Lower leg skin (tissue), 4 donors: ENCODE measurements around the gene PPM1B. TPM values are rescaled to one million over a fixed set of nuclear protein-coding genes. Genes with fewer than 3 reads are reported as not detected.

ENCODE experiments used
- DNase-seq, 2 donors: peaks; one replicate each; pipeline ENCODE4 v3.0.0-alpha.2; 2019; ENCODE audit warnings: low spot score in 2 of 2
- H3K4me3 ChIP-seq: fragments of 200-600 bp; sonication (generic); 2 replicates; pipeline ENCODE4 v1.5.1; 2017; ENCODE audit warnings: mild to moderate bottlenecking, low read depth; ENCODE audit not compliant: poor library complexity, severe bottlenecking
- CTCF ChIP-seq, 3 donors: fragments of 450-650 bp; IDR thresholded peaks; one replicate each; pipeline ENCODE4 v1.5.1; 2016; ENCODE audit warnings: antibody characterized with exemption in 3 of 3, mild to moderate bottlenecking in 3 of 3, moderate library complexity in 2 of 3
- POLR2A ChIP-seq, 2 donors: fragments of 450-650 bp; IDR thresholded peaks; one replicate each; pipeline ENCODE4 v1.6.1; 2016 to 2017; ENCODE audit warnings: antibody characterized with exemption in 2 of 2, mild to moderate bottlenecking in 1 of 2, moderate library complexity in 1 of 2
- WGBS, 2 donors: methylation state at CpG; one replicate each; pipeline ENCODE4 v1.1.5; 2018; 5-methylcytosine and 5-hydroxymethylcytosine counted together
- intact Hi-C: fragments of 100-400 bp; cut with DNase I; formaldehyde crosslinking; loops from one replicate; pipeline ENCODE4 v1.15.0; 2023; ENCODE audit warnings: low total_unique reads
- total RNA-seq, 4 donors: library from RNA; depleted of rRNA; stranded (reverse); fragments of >200 nt; gene quantifications; one replicate each; pipeline ENCODE4 v1.1.0, GENCODE V29; 2016

Gene PPM1B
- total RNA-seq, 4 donors from 2014 or later: 24.2 to 40.2 (median 35.9) TPM

- TF ChIP-seq CTCF (IDR thresholded peaks at IDR 0.05) (no peak), POLR2A (IDR thresholded peaks at IDR 0.05) (no peak)
- 95 to 100% methylated on average over 3 of the region's 3 CpGs for WGBS, 2 donors
- H3K4me3 ChIP-seq: no peak overlapping the region
- DNase-seq: no peak
- intact Hi-C loops: no loop called here
Measured at GRCh38 chr2:44164617-44165016, 4.1 kb upstream of the PPM1B start.

- TF ChIP-seq CTCF (IDR thresholded peaks at IDR 0.05) (no peak), POLR2A (IDR thresholded peaks at IDR 0.05) (no peak)
- no peak for DNase-seq
- 72 to 73% methylated on average over 23 of the region's 23 CpGs for WGBS, 2 donors
- intact Hi-C loops: no loop called here
- no peak overlapping the region for H3K4me3 ChIP-seq
Measured at GRCh38 chr2:44166096-44166495, 2.6 kb upstream of the PPM1B start.

GRCh38 chr2:44167311-44167907 is 1.3 kb upstream of the PPM1B start:
- DNase-seq: no peak
- TF ChIP-seq POLR2A (IDR thresholded peaks at IDR 0.05) (no peak), CTCF (IDR thresholded peaks at IDR 0.05) (no peak)
- 33 to 36% methylated on average over 18 of the region's 18 CpGs for WGBS, 2 donors
- intact Hi-C loops: no loop called here
- no peak overlapping the region for H3K4me3 ChIP-seq

- 0 to 1% methylated on average over 46 of the region's 46 CpGs for WGBS, 2 donors
- H3K4me3 ChIP-seq: no peak overlapping the region
- TF ChIP-seq CTCF (IDR thresholded peaks at IDR 0.05) (no peak), POLR2A (IDR thresholded peaks at IDR 0.05) (no peak)
- DNase-seq: peak; percentile 100
- intact Hi-C loops: no loop called here
Measured at GRCh38 chr2:44167908-44168680, 581 bp upstream of the PPM1B start.

- intact Hi-C loops: no loop called here
- H3K4me3 ChIP-seq: peak overlapping the region; percentile 76
- no peak for TF ChIP-seq POLR2A (IDR thresholded peaks at IDR 0.05)
- TF ChIP-seq CTCF (IDR thresholded peaks at IDR 0.05): no peak
- 0 to 1% methylated on average over 20 to 26 of the region's 54 CpGs for WGBS, 2 donors
- DNase-seq: peak in 1 of 2 donors; percentile 88
Measured at GRCh38 chr2:44169155-44169898, 652 bp downstream of the PPM1B start.
